Measurements from ENCODE around the gene ICAM2.

Gene ICAM2

GRCh38 chr17:64020056-64020766 is at the start of gene ICAM2:
ICAM2 (minus strand) TSS chr17:64020633; CDS start chr17:64006691, 13,942 bp downstream.
- DNase-seq: peak; percentile 88

GRCh38 chr17:64070213-64070612 is 49.8 kb upstream of the ICAM2 start:
- DNase-seq: no peak

GRCh38 chr17:64069143-64069542 is 48.7 kb upstream of the ICAM2 start:
- no peak for DNase-seq

- DNase-seq: no peak
Observed at GRCh38 chr17:64067657-64068056, 47.2 kb upstream of the ICAM2 start.

GRCh38 chr17:64066716-64067115 is 46.3 kb upstream of the ICAM2 start:
- peak; percentile 13 for DNase-seq

GRCh38 chr17:64065161-64065560 is 44.7 kb upstream of the ICAM2 start:
- no peak for DNase-seq

GRCh38 chr17:64064331-64064730 is 43.9 kb upstream of the ICAM2 start:
- no peak for DNase-seq

- peak; percentile 60 for DNase-seq
Observed at GRCh38 chr17:64063766-64064224, 43.4 kb upstream of the ICAM2 start.

GRCh38 chr17:64063088-64063487 is 42.7 kb upstream of the ICAM2 start:
- DNase-seq: no peak

GRCh38 chr17:64061178-64061898 is 40.9 kb upstream of the ICAM2 start:
- peak; percentile 42 for DNase-seq

GRCh38 chr17:64060331-64060730 is 39.9 kb upstream of the ICAM2 start:
- no peak for DNase-seq

GRCh38 chr17:64059756-64060155 is 39.3 kb upstream of the ICAM2 start:
- no peak for DNase-seq

GRCh38 chr17:64058621-64059020 is 38.2 kb upstream of the ICAM2 start:
- no peak for DNase-seq

- no peak for DNase-seq
Observed at GRCh38 chr17:64057701-64058263, 37.3 kb upstream of the ICAM2 start.

- no peak for DNase-seq
Observed at GRCh38 chr17:64056269-64057005, 36.0 kb upstream of the ICAM2 start.

- no peak for DNase-seq
Observed at GRCh38 chr17:64055183-64056142, 35.0 kb upstream of the ICAM2 start.

- no peak for DNase-seq
Observed at GRCh38 chr17:64054304-64054703, 33.9 kb upstream of the ICAM2 start.

- DNase-seq: no peak
Observed at GRCh38 chr17:64053101-64053500, 32.7 kb upstream of the ICAM2 start.

GRCh38 chr17:64051153-64051552 is 30.7 kb upstream of the ICAM2 start:
- DNase-seq: no peak

GRCh38 chr17:64048805-64049204 is 28.4 kb upstream of the ICAM2 start:
- no peak for DNase-seq

- DNase-seq: no peak
Observed at GRCh38 chr17:64045176-64045575, 24.7 kb upstream of the ICAM2 start.

Measured in stimulated activated CD4-positive, alpha-beta T cell treated with anti-CD3 and anti-CD28 coated beads, Interleukin-1b, Interleukin-23, amount 100 ng/mL, for 48 hours (primary cell).